OCI-LY3 (cell line): ENCODE measurements around the gene AR.

ENCODE experiments used
- EZH2phosphoT487 ChIP-seq: fragments of 200-600 bp; shearing (Covaris generic); IDR thresholded peaks from 2 replicates; pipeline ENCODE4 v1.6.1; 2018; ENCODE audit warnings: antibody characterized with exemption, mixed run types, low read depth
- TF ChIP-seq, protein P1 (sequence below): fragments of 200-600, 300-600 bp; sonication (generic); IDR thresholded peaks from 2 replicates; pipeline ENCODE4 v1.5.1; 2014; ENCODE audit warnings: antibody characterized with exemption, low read length, low read depth

GRCh38 chrX:67614423-67614822, 70.6 kb downstream of the AR start:
- TF ChIP-seq, protein P1, sequence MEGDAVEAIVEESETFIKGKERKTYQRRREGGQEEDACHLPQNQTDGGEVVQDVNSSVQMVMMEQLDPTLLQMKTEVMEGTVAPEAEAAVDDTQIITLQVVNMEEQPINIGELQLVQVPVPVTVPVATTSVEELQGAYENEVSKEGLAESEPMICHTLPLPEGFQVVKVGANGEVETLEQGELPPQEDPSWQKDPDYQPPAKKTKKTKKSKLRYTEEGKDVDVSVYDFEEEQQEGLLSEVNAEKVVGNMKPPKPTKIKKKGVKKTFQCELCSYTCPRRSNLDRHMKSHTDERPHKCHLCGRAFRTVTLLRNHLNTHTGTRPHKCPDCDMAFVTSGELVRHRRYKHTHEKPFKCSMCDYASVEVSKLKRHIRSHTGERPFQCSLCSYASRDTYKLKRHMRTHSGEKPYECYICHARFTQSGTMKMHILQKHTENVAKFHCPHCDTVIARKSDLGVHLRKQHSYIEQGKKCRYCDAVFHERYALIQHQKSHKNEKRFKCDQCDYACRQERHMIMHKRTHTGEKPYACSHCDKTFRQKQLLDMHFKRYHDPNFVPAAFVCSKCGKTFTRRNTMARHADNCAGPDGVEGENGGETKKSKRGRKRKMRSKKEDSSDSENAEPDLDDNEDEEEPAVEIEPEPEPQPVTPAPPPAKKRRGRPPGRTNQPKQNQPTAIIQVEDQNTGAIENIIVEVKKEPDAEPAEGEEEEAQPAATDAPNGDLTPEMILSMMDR: no peak
- TF ChIP-seq EZH2phosphoT487: no peak
